DMS 273 (cell line): ENCODE results near the gene SPOCK3.

ENCODE experiments used
- DNase-seq: peaks from one replicate; lab custom pipeline; 2025; ENCODE audit not compliant: unreplicated experiment; lab: John Stamatoyannopoulos, UW

SPOCK3 gene

GRCh38 chr4:167041524-167041923, 192.8 kb downstream of the SPOCK3 start:
- DNase-seq: no peak

- no peak for DNase-seq
Observed at GRCh38 chr4:167035390-167035789, 198.9 kb downstream of the SPOCK3 start.

GRCh38 chr4:167034983-167035382, 199.3 kb downstream of the SPOCK3 start:
- DNase-seq: no peak

- no peak for DNase-seq
Observed at GRCh38 chr4:167032871-167033270, 201.4 kb downstream of the SPOCK3 start.

- DNase-seq: no peak
Observed at GRCh38 chr4:167031534-167032156, 202.6 kb downstream of the SPOCK3 start.

GRCh38 chr4:167028976-167029375, 205.3 kb downstream of the SPOCK3 start:
- DNase-seq: no peak

GRCh38 chr4:167025670-167026069, 208.6 kb downstream of the SPOCK3 start:
- no peak for DNase-seq

GRCh38 chr4:167023364-167023925, 210.8 kb downstream of the SPOCK3 start:
- no peak for DNase-seq

GRCh38 chr4:167021545-167022155, 212.6 kb downstream of the SPOCK3 start:
- DNase-seq: peak; percentile 67

GRCh38 chr4:167020410-167020809, 213.9 kb downstream of the SPOCK3 start:
- DNase-seq: peak; percentile 0

- no peak for DNase-seq
Observed at GRCh38 chr4:167014944-167015343, 219.3 kb downstream of the SPOCK3 start.

GRCh38 chr4:167003326-167003725, 231.0 kb downstream of the SPOCK3 start:
- no peak for DNase-seq

GRCh38 chr4:167000141-167000852, 234.0 kb downstream of the SPOCK3 start:
- DNase-seq: no peak

- no peak for DNase-seq
Observed at GRCh38 chr4:166996216-166996615, 238.1 kb downstream of the SPOCK3 start.

- no peak for DNase-seq
Observed at GRCh38 chr4:166994686-166995085, 239.6 kb downstream of the SPOCK3 start.

GRCh38 chr4:166991006-166991561, 243.2 kb downstream of the SPOCK3 start:
- no peak for DNase-seq

- no peak for DNase-seq
Observed at GRCh38 chr4:166989886-166990285, 244.4 kb downstream of the SPOCK3 start.

GRCh38 chr4:166987026-166987425, 247.3 kb downstream of the SPOCK3 start:
- DNase-seq: no peak

GRCh38 chr4:166981847-166982246, 252.4 kb downstream of the SPOCK3 start:
- DNase-seq: no peak

- no peak for DNase-seq
Observed at GRCh38 chr4:166980419-166980818, 253.9 kb downstream of the SPOCK3 start.

GRCh38 chr4:166977596-166977995, 256.7 kb downstream of the SPOCK3 start:
- DNase-seq: no peak

GRCh38 chr4:166972071-166972470, 262.2 kb downstream of the SPOCK3 start:
- no peak for DNase-seq
